A549 (cell line): ENCODE measurements around the gene MYMK.

Source experiments
- CBX2 ChIP-seq: fragments of 200-600 bp; sonication (generic); IDR thresholded peaks from 2 replicates; pipeline ENCODE4 v1.6.1; 2016; ENCODE audit warnings: low read depth, mild to moderate bottlenecking, borderline replicate concordance
- EHMT2 ChIP-seq: fragments of 200-600 bp; sonication (generic); IDR thresholded peaks from 2 replicates; pipeline ENCODE4 v1.6.1; 2016; ENCODE audit warnings: antibody characterized with exemption, low read depth, mild to moderate bottlenecking, moderate library complexity
- EP300 ChIP-seq, 2 experiments: fragments of >200 bp; sonication (Bioruptor Twin); formaldehyde crosslinking; IDR thresholded peaks; 2 replicates in 1 of 2; 3 replicates in 1 of 2; pipeline ENCODE4 v1.6.1; 2016 to 2017
- KDM5A ChIP-seq: fragments of 200-600 bp; sonication (generic); IDR thresholded peaks from 2 replicates; pipeline ENCODE4 v1.6.1; 2016; ENCODE audit warnings: antibody characterized with exemption, mild to moderate bottlenecking
- POLR2A ChIP-seq: IDR thresholded peaks from 2 replicates; pipeline ENCODE4 v1.6.1; 2012; ENCODE audit warnings: mild to moderate bottlenecking, low read length
- RAD21 ChIP-seq, 2 experiments: fragments of >200 bp in 1 of 2; sonication (Bioruptor Twin) in 1 of 2; formaldehyde crosslinking in 1 of 2; IDR thresholded peaks in 1 of 2; conservative IDR thresholded peaks in 1 of 2; 2 replicates in 1 of 2; 3 replicates in 1 of 2; pipeline ENCODE4 v1.6.1; 2012 to 2018; ENCODE audit warnings: inconsistent platforms in 1 of 2
- REST ChIP-seq: fragments of 200-600 bp; sonication (generic); IDR thresholded peaks from 2 replicates; pipeline ENCODE4 v1.6.1; 2016; ENCODE audit warnings: antibody characterized with exemption, mild to moderate bottlenecking, moderate library complexity
- TF ChIP-seq, protein P1 (sequence below): fragments of >200 bp; sonication (Bioruptor Twin); formaldehyde crosslinking; IDR thresholded peaks from 3 replicates; pipeline ENCODE4 v1.5.1; 2016

- TF ChIP-seq, protein P1, sequence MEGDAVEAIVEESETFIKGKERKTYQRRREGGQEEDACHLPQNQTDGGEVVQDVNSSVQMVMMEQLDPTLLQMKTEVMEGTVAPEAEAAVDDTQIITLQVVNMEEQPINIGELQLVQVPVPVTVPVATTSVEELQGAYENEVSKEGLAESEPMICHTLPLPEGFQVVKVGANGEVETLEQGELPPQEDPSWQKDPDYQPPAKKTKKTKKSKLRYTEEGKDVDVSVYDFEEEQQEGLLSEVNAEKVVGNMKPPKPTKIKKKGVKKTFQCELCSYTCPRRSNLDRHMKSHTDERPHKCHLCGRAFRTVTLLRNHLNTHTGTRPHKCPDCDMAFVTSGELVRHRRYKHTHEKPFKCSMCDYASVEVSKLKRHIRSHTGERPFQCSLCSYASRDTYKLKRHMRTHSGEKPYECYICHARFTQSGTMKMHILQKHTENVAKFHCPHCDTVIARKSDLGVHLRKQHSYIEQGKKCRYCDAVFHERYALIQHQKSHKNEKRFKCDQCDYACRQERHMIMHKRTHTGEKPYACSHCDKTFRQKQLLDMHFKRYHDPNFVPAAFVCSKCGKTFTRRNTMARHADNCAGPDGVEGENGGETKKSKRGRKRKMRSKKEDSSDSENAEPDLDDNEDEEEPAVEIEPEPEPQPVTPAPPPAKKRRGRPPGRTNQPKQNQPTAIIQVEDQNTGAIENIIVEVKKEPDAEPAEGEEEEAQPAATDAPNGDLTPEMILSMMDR, result no peak
- TF ChIP-seq EP300 (IDR thresholded peaks at IDR 0.05) (no peak), CBX2 (no peak), POLR2A (no peak), REST (no peak), KDM5A (no peak), EHMT2 (no peak), RAD21 (conservative IDR thresholded peaks at IDR 0.05 in 1 of 2, IDR thresholded peaks at IDR 0.05 in 1 of 2) (no peak)
These were observed 48.1 kb upstream of the MYMK start for GRCh38 chr9:133572821-133573361.
